Measurements from ENCODE around the gene TGFBI. TPM values are rescaled to one million over a fixed set of nuclear protein-coding genes. Genes with fewer than 3 reads are reported as not detected.

TGFBI gene
- total and polyA plus RNA-seq, 7 donors, result 18.8 to 35.9 (median 28.3) TPM

DNA sequence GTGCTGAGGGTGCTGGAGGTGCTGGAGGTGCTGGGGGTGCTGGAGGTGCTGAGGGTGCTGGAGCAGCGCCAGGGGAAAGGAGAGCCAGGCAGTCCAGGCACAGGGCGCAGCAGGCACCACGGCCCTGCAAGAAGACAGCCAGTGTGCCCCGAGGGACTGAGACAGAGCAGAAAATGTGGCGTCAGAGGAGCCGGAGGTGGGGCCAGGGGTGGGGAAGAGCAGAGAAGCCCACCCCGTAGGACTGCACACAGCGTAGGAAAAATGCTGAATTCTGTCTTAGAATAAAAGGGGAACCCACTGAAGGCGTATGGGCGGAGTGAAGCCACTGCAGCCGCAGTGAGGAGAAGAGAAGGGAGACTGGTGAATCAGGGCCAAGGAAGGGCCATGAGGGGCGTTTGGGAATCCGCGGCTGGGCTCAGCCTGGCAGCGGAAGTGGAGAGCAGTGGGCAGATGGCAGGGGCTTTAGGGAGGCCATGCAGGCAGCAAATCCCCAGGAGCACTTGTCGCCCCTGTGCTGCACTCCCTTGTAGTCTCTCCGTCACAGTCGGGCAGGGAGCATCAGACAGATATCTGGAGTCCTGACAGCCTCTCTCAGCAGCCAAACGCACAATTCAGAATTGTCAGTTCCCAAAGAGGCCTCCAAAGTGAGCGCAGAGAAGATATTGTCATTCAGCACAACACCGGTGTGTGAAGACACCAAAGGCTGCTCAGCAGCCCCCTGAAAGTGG lies 38.1 kb upstream of the TGFBI start:
- no peak overlapping the region for H3K4me3 ChIP-seq
- TF ChIP-seq, protein P1, sequence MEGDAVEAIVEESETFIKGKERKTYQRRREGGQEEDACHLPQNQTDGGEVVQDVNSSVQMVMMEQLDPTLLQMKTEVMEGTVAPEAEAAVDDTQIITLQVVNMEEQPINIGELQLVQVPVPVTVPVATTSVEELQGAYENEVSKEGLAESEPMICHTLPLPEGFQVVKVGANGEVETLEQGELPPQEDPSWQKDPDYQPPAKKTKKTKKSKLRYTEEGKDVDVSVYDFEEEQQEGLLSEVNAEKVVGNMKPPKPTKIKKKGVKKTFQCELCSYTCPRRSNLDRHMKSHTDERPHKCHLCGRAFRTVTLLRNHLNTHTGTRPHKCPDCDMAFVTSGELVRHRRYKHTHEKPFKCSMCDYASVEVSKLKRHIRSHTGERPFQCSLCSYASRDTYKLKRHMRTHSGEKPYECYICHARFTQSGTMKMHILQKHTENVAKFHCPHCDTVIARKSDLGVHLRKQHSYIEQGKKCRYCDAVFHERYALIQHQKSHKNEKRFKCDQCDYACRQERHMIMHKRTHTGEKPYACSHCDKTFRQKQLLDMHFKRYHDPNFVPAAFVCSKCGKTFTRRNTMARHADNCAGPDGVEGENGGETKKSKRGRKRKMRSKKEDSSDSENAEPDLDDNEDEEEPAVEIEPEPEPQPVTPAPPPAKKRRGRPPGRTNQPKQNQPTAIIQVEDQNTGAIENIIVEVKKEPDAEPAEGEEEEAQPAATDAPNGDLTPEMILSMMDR (IDR thresholded peaks at IDR 0.05), result no peak
- H3K27me3 ChIP-seq (ENCODE audit: insufficient read depth in 3 of 3, low read length in 2 of 3), result no peaks in the 10 kb centered on the region
- no peak overlapping the region for H3K27ac ChIP-seq
- no peak for DNase-seq
- no peaks in the 10 kb centered on the region for H3K4me1 ChIP-seq
- 78 to 85% (median 78%) methylated on average over 21 of the region's 21 CpGs for WGBS, 3 donors
- H3K36me3 ChIP-seq (ENCODE audit: insufficient read depth in 1 of 2, low read depth in 1 of 2), result no peaks in the 10 kb centered on the region
- intact Hi-C loops (cut with DNase I), result no loop called here
- no peak for ATAC-seq
- H3K9me3 ChIP-seq, result peaks cover 4% of the 10 kb centered on the region

DNA sequence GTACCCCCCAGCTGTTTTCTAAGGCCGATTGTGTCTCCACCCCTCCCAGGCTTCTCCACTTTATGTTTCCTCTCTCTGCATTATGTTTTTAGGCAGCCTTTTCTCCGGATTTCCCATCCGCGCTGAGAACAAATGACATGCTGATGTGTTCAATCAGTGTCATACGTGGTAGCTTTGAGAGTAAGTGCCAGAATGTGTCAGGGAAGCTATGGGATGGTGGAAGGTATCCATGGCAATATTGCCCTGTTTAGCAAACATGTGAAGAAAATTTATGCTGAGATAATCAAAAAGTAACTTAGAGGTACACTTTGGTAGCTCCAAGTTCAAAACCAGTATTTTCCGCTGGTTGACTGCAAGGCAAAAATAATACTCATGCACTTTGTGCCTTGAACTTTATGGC lies 37.4 kb upstream of the TGFBI start:
- DNase-seq (no peak), ATAC-seq (no peak)
- Histone ChIP-seq H3K27me3 (ENCODE audit: insufficient read depth in 3 of 3, low read length in 2 of 3) (no peaks in the 10 kb centered on the region), H3K27ac (no peak overlapping the region), H3K4me1 (no peaks in the 10 kb centered on the region), H3K36me3 (ENCODE audit: insufficient read depth in 1 of 2, low read depth in 1 of 2) (no peaks in the 10 kb centered on the region), H3K4me3 (no peak overlapping the region), H3K9me3 (peaks cover 4% of the 10 kb centered on the region)
- TF ChIP-seq, protein P1 (IDR thresholded peaks at IDR 0.05), result no peak
- WGBS, 3 donors, result 70 to 78% (median 74%) methylated on average over 6 of the region's 6 CpGs
- intact Hi-C loops (cut with DNase I), result no loop called here

DNA sequence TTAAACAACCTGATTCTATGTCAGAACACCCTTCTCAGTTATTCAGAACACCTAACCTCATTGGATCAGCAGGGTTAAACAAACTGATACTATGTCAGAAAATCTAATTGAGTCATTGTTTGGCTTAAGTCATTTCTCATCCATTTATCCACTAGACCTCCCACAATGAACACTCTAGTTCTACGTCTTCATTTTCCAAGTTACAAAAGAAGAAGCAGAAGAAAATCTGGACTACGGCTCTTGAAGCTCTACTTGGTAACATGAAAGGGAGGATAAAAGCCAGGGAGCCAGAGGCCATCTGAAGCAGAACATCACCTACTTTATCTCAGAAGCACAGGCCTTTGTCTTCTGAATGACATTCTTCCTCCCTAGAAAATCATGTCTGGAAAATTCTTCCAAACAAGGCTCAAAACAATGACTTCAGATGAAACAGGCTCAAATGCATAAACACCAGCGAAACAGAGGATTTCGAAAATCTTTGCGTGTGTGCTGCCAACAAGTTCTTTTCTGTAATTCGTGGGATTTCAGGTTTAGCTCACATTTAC lies 35.4 kb upstream of the TGFBI start:
- H3K27ac ChIP-seq, result peak overlapping the region; percentile 53
- WGBS, 3 donors, result 58 to 63% (median 63%) methylated on average over 6 of the region's 6 CpGs
- TF ChIP-seq, protein P1 (IDR thresholded peaks at IDR 0.05), result no peak
- H3K27me3 ChIP-seq (ENCODE audit: insufficient read depth in 3 of 3, low read length in 2 of 3), result no peaks in the 10 kb centered on the region
- DNase-seq (no peak), ATAC-seq (peak in 1 of 4 donors; percentile 29)
- intact Hi-C loops (cut with DNase I), result no loop called here
- peaks cover 4% of the 10 kb centered on the region for H3K9me3 ChIP-seq
- H3K4me3 ChIP-seq, result no peak overlapping the region
- no peaks in the 10 kb centered on the region for H3K36me3 ChIP-seq (ENCODE audit: insufficient read depth in 1 of 2, low read depth in 1 of 2)
- no peaks in the 10 kb centered on the region for H3K4me1 ChIP-seq

DNA sequence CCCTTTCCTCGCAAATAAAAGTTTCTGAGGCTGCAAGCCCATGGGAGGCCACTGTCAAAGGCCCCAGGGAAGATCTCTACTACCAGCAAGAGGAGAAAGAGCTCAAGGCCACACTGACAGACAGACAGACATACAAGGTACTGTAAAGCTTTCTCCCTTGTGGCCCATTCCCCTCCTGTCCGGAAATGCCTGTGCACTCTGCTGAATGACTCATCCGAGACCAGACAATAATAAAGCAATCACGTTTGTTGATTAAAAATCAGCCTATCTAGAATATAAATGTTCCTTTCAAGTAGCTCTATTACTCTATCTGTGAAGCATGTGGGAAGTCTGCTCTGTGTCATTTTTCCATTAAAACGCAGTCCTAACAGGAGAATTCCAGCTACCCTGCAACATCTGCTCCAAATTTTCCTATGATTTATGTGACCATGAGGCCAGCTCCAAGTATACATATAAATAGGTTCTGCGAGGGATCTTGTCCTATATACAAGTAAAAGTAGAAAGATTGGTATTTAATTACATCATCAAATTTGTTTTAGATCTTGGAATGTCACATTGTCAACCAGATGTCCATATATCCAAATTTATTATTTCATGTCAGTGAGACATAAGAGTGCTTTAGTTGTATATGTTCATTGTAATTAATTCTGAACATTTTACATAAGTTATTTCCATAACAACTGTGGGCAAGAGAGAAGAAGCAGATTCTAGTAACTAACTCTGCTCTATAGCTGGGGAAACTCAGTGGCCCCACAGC lies 34.7 kb upstream of the TGFBI start:
- H3K4me1 ChIP-seq, result no peaks in the 10 kb centered on the region
- TF ChIP-seq, protein P1 (IDR thresholded peaks at IDR 0.05), result no peak
- H3K36me3 ChIP-seq (ENCODE audit: insufficient read depth in 1 of 2, low read depth in 1 of 2), result no peaks in the 10 kb centered on the region
- H3K27me3 ChIP-seq (ENCODE audit: insufficient read depth in 3 of 3, low read length in 2 of 3), result no peaks in the 10 kb centered on the region
- peak overlapping the region; percentile 53 for H3K27ac ChIP-seq
- intact Hi-C loops (cut with DNase I), result no loop called here
- H3K4me3 ChIP-seq, result no peak overlapping the region
- WGBS, 3 donors, result 45 to 49% (median 47%) methylated on average over 6 of the region's 6 CpGs
- peak in 3 of 4 donors; percentile 24 to 62 (median 58) for ATAC-seq
- peaks cover 4% of the 10 kb centered on the region for H3K9me3 ChIP-seq
- DNase-seq, result no peak
